ENCODE measurements around the gene ZNF587B. TPM values are rescaled to one million over a fixed set of nuclear protein-coding genes. Genes with fewer than 3 reads are reported as not detected.
"Not testable (repeated sequence)": the region's sequence is repeated elsewhere in the genome, so short reads cannot be mapped to it uniquely, and the experiment has no call there.

Gene ZNF587B
- total RNA-seq, 2 experiments from 2014 or later, result 23.0 to 23.8 TPM

DNA sequence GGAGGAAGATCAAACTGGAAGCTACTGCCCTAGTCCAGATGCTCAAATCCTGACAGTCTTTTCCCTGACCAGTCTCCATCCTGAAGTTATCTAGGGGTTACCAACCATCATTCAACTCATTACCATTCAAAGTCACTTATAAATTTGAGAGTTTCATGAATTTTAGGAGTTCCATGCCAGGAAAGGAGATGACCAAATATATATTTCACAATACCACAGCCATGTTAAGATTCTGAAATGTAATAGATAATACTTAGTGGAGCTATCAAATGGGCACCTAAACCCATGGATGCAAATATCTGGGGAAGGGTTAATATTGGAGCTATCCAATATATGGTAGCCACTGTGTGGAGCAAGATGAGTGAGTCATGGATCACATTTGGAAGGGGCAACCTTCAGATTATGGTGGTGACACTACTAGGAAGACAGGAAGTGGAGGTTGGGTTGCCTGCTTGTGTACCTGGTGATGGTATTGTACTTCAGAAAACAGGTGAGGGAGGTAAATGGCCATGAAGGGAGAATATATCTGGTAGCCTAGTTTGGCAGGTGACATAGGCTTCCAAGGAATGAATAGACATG, 41.9 kb upstream of the ZNF587B start:
- POLR2A ChIA-PET, result no interaction called here
- no peak overlapping the region for H3K4me3 ChIP-seq (ENCODE audit: low read length)
- Mint-ChIP-seq H3K27ac (no peak overlapping the region), H3K9me3 (peaks cover 10% of the 10 kb centered on the region), H3K4me3 (no peak overlapping the region), H3K36me3 (ENCODE audit: low read depth) (peaks cover 86% of the 10 kb centered on the region), H3K4me1 (ENCODE audit: low read depth) (peaks cover 5% of the 10 kb centered on the region), H3K27me3 (no peaks in the 10 kb centered on the region)
- H3K9me3 ChIP-seq (ENCODE audit: control insufficient read depth in 1 of 2, insufficient read depth in 1 of 2, low read length in 2 of 2), result peaks cover 74% of the 10 kb centered on the region in 2 experiments
- H3K4me1 ChIP-seq (ENCODE audit: insufficient read depth, low read length), result no peaks in the 10 kb centered on the region
- DNase-seq, result no peak
- H3K36me3 ChIP-seq (ENCODE audit: insufficient read depth, low read length), result peaks cover 28% of the 10 kb centered on the region
- no peak for ATAC-seq (ENCODE audit: poor library complexity)
- no peak overlapping the region for H3K27ac ChIP-seq (ENCODE audit: low read depth in 1 of 2, low read length in 2 of 2)
- TF ChIP-seq, protein P1, sequence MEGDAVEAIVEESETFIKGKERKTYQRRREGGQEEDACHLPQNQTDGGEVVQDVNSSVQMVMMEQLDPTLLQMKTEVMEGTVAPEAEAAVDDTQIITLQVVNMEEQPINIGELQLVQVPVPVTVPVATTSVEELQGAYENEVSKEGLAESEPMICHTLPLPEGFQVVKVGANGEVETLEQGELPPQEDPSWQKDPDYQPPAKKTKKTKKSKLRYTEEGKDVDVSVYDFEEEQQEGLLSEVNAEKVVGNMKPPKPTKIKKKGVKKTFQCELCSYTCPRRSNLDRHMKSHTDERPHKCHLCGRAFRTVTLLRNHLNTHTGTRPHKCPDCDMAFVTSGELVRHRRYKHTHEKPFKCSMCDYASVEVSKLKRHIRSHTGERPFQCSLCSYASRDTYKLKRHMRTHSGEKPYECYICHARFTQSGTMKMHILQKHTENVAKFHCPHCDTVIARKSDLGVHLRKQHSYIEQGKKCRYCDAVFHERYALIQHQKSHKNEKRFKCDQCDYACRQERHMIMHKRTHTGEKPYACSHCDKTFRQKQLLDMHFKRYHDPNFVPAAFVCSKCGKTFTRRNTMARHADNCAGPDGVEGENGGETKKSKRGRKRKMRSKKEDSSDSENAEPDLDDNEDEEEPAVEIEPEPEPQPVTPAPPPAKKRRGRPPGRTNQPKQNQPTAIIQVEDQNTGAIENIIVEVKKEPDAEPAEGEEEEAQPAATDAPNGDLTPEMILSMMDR (IDR thresholded peaks at IDR 0.05), result no peak
- CTCF ChIA-PET, result no interaction called here
- intact Hi-C loops (cut with DNase I, micrococcal nuclease), result no loop called here
- no peaks in the 10 kb centered on the region for H3K27me3 ChIP-seq (ENCODE audit: control insufficient read depth in 1 of 2, insufficient read depth in 2 of 2, low read length in 2 of 2)

GRCh38 chr19:57789288-57789687, 40.8 kb upstream of the ZNF587B start:
- TF ChIP-seq, protein P1 (IDR thresholded peaks at IDR 0.05), result no peak
- H3K9me3 ChIP-seq (ENCODE audit: control insufficient read depth in 1 of 2, insufficient read depth in 1 of 2, low read length in 2 of 2), result peaks cover 67 to 68% of the 10 kb centered on the region in 2 experiments
- no peak overlapping the region for H3K4me3 ChIP-seq (ENCODE audit: low read length)
- H3K27me3 Mint-ChIP-seq, result no peaks in the 10 kb centered on the region
- peaks cover 92% of the 10 kb centered on the region for H3K36me3 Mint-ChIP-seq (ENCODE audit: low read depth)
- H3K9me3 Mint-ChIP-seq, result peaks cover 13% of the 10 kb centered on the region
- no peaks in the 10 kb centered on the region for H3K27me3 ChIP-seq (ENCODE audit: control insufficient read depth in 1 of 2, insufficient read depth in 2 of 2, low read length in 2 of 2)
- DNase-seq (no peak), ATAC-seq (ENCODE audit: poor library complexity) (no peak)
- H3K27ac Mint-ChIP-seq, result no peak overlapping the region
- ChIA-PET CTCF (no interaction called here), POLR2A (no interaction called here)
- intact Hi-C loops (cut with DNase I, micrococcal nuclease), result no loop called here
- no peaks in the 10 kb centered on the region for H3K4me1 ChIP-seq (ENCODE audit: insufficient read depth, low read length)
- peaks cover 26% of the 10 kb centered on the region for H3K36me3 ChIP-seq (ENCODE audit: insufficient read depth, low read length)
- H3K27ac ChIP-seq (ENCODE audit: low read depth in 1 of 2, low read length in 2 of 2), result no peak overlapping the region
- peaks cover 5% of the 10 kb centered on the region for H3K4me1 Mint-ChIP-seq (ENCODE audit: low read depth)
- no peak overlapping the region for H3K4me3 Mint-ChIP-seq

GRCh38 chr19:57796580-57796979, 33.5 kb upstream of the ZNF587B start:
- H3K4me3 Mint-ChIP-seq; DNase-seq; ATAC-seq (ENCODE audit: poor library complexity); H3K4me1 Mint-ChIP-seq (ENCODE audit: low read depth); H3K27ac Mint-ChIP-seq; intact Hi-C loops (cut with DNase I, micrococcal nuclease); H3K9me3 Mint-ChIP-seq; POLR2A ChIA-PET; H3K4me3 ChIP-seq (ENCODE audit: low read length); H3K27me3 ChIP-seq (ENCODE audit: control insufficient read depth in 1 of 2, insufficient read depth in 2 of 2, low read length in 2 of 2); H3K4me1 ChIP-seq (ENCODE audit: insufficient read depth, low read length); H3K27ac ChIP-seq (ENCODE audit: low read depth in 1 of 2, low read length in 2 of 2); H3K27me3 Mint-ChIP-seq; CTCF ChIA-PET: not testable (repeated sequence)
- H3K36me3 Mint-ChIP-seq (ENCODE audit: low read depth), result peaks cover 63% of the 10 kb centered on the region
- Histone ChIP-seq H3K9me3 (ENCODE audit: control insufficient read depth in 1 of 2, insufficient read depth in 1 of 2, low read length in 2 of 2) (peaks cover 9 to 14% of the 10 kb centered on the region in 2 experiments), H3K36me3 (ENCODE audit: insufficient read depth, low read length) (peaks cover 22% of the 10 kb centered on the region)

DNA sequence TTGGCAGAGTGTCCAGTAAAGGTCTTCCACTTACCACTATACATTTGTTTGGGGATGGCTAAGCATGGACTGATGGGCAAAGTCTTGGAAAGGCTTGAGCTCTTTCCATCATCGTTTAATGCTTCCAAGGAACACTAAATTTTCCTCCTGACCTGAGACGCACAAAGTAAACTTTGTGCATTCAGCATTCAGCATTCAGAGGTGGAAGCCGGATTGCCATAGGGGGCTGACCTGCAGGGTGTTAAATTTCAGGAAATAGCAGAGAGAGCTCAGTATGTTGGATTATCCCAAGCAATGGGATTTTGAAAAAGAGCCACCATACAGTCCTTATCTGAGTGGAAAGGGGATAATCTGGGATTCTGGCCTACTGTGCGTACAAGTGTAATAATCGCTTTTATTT, 29.4 kb upstream of the ZNF587B start:
- TF ChIP-seq, protein P1 (IDR thresholded peaks at IDR 0.05), result no peak
- Mint-ChIP-seq H3K4me1 (ENCODE audit: low read depth) (peaks cover 31% of the 10 kb centered on the region), H3K4me3 (no peak overlapping the region), H3K9me3 (no peaks in the 10 kb centered on the region), H3K27ac (no peak overlapping the region), H3K36me3 (ENCODE audit: low read depth) (peaks cover 54% of the 10 kb centered on the region), H3K27me3 (no peaks in the 10 kb centered on the region)
- POLR2A ChIA-PET, result interaction anchor here (1.0 to 1.4 kb wide), 2 partner anchors 14 to 18 kb away, joined by 4 to 6 read pairs; partner anchors contain the start of gene ZNF552
- H3K36me3 ChIP-seq (ENCODE audit: insufficient read depth, low read length), result peaks cover 11% of the 10 kb centered on the region
- H3K27ac ChIP-seq (ENCODE audit: low read depth in 1 of 2, low read length in 2 of 2), result no peak overlapping the region
- DNase-seq, result no peak
- CTCF ChIA-PET, result no interaction called here
- ATAC-seq (ENCODE audit: poor library complexity), result no peak
- peaks cover 0 to 9% of the 10 kb centered on the region in 2 experiments for H3K9me3 ChIP-seq (ENCODE audit: control insufficient read depth in 1 of 2, insufficient read depth in 1 of 2, low read length in 2 of 2)
- peaks cover 9% of the 10 kb centered on the region for H3K4me1 ChIP-seq (ENCODE audit: insufficient read depth, low read length)
- H3K27me3 ChIP-seq (ENCODE audit: control insufficient read depth in 1 of 2, insufficient read depth in 2 of 2, low read length in 2 of 2), result no peaks in the 10 kb centered on the region
- intact Hi-C loops (cut with DNase I, micrococcal nuclease), result no loop called here
- no peak overlapping the region for H3K4me3 ChIP-seq (ENCODE audit: low read length)
